ENCODE data around the gene AKT3. TPM values are rescaled to one million over a fixed set of nuclear protein-coding genes. Genes with fewer than 3 reads are reported as not detected.

AKT3 gene
- total and polyA plus RNA-seq, 2 experiments from 2014 or later: 3.5 to 13.0 TPM

- Histone ChIP-seq H3K9me2 (replicated peaks; ENCODE audit: insufficient read depth) (no peaks in the 10 kb centered on the region), H3K27ac (no peak overlapping the region), H4K20me1 (ENCODE audit: insufficient read depth, poor library complexity, severe bottlenecking) (no peaks in the 10 kb centered on the region), H3K4me1 (ENCODE audit: insufficient read depth) (no peaks in the 10 kb centered on the region), H3K36me3 (replicated peaks; ENCODE audit: insufficient read depth, low read depth) (no peaks in the 10 kb centered on the region), H3K4me3 (no peak overlapping the region), H3K27me3 (no peaks in the 10 kb centered on the region), H3K4me2 (no peak overlapping the region), H3K9me3 (ENCODE audit: low read depth) (no peaks in the 10 kb centered on the region), H2AFZ (no peak overlapping the region), H3K79me2 (no peaks in the 10 kb centered on the region)
- no peak for DNase-seq (ENCODE audit: low spot score)
- 100% methylated on average over 2 of the region's 2 CpGs for WGBS (ENCODE audit: low lambda C conversion rate, missing lambda C conversion rate)
- TF ChIP-seq EZH2 (IDR thresholded peaks at IDR 0.05; ENCODE audit: borderline replicate concordance) (no peak), CTCF (IDR thresholded peaks at IDR 0.05; ENCODE audit: poor library complexity) (no peak), EZH2phosphoT487 (IDR thresholded peaks at IDR 0.05; ENCODE audit: low read depth, severe bottlenecking, unreplicated experiment) (no peak)
Measured at GRCh38 chr1:243623841-243624240, 226.2 kb downstream of the AKT3 start.

- TF ChIP-seq CTCF (IDR thresholded peaks at IDR 0.05; ENCODE audit: poor library complexity): no peak
- TF ChIP-seq EZH2 (IDR thresholded peaks at IDR 0.05; ENCODE audit: borderline replicate concordance): no peak
- no peak for TF ChIP-seq EZH2phosphoT487 (IDR thresholded peaks at IDR 0.05; ENCODE audit: low read depth, severe bottlenecking, unreplicated experiment)
- H3K79me2 ChIP-seq: no peaks in the 10 kb centered on the region
- WGBS (ENCODE audit: low lambda C conversion rate, missing lambda C conversion rate): 80% methylated on average over 2 of the region's 2 CpGs
- H3K9me3 ChIP-seq (ENCODE audit: low read depth): no peaks in the 10 kb centered on the region
- no peaks in the 10 kb centered on the region for H4K20me1 ChIP-seq (ENCODE audit: insufficient read depth, poor library complexity, severe bottlenecking)
- no peaks in the 10 kb centered on the region for H3K27me3 ChIP-seq
- no peak overlapping the region for H3K4me2 ChIP-seq
- H3K9me2 ChIP-seq (replicated peaks; ENCODE audit: insufficient read depth): no peaks in the 10 kb centered on the region
- H2AFZ ChIP-seq: no peak overlapping the region
- no peak overlapping the region for H3K27ac ChIP-seq
- no peak overlapping the region for H3K4me3 ChIP-seq
- DNase-seq (ENCODE audit: low spot score): no peak
- H3K36me3 ChIP-seq (replicated peaks; ENCODE audit: insufficient read depth, low read depth): no peaks in the 10 kb centered on the region
- no peaks in the 10 kb centered on the region for H3K4me1 ChIP-seq (ENCODE audit: insufficient read depth)
Measured at GRCh38 chr1:243621973-243622372, 228.1 kb downstream of the AKT3 start.

- H3K27me3 ChIP-seq: no peaks in the 10 kb centered on the region
- H3K4me2 ChIP-seq: no peak overlapping the region
- H3K4me1 ChIP-seq (ENCODE audit: insufficient read depth): no peaks in the 10 kb centered on the region
- no peaks in the 10 kb centered on the region for H4K20me1 ChIP-seq (ENCODE audit: insufficient read depth, poor library complexity, severe bottlenecking)
- no peaks in the 10 kb centered on the region for H3K9me2 ChIP-seq (replicated peaks; ENCODE audit: insufficient read depth)
- no peaks in the 10 kb centered on the region for H3K36me3 ChIP-seq (replicated peaks; ENCODE audit: insufficient read depth, low read depth)
- no peak overlapping the region for H3K4me3 ChIP-seq
- TF ChIP-seq EZH2phosphoT487 (IDR thresholded peaks at IDR 0.05; ENCODE audit: low read depth, severe bottlenecking, unreplicated experiment): no peak
- no peak for TF ChIP-seq CTCF (IDR thresholded peaks at IDR 0.05; ENCODE audit: poor library complexity)
- no peak for TF ChIP-seq EZH2 (IDR thresholded peaks at IDR 0.05; ENCODE audit: borderline replicate concordance)
- no peak overlapping the region for H2AFZ ChIP-seq
- no CpG with 5 or more reads among the region's 3 CpGs for WGBS (ENCODE audit: low lambda C conversion rate, missing lambda C conversion rate)
- no peak overlapping the region for H3K27ac ChIP-seq
- H3K9me3 ChIP-seq (ENCODE audit: low read depth): no peaks in the 10 kb centered on the region
- no peak for DNase-seq (ENCODE audit: low spot score)
- no peaks in the 10 kb centered on the region for H3K79me2 ChIP-seq
Measured at GRCh38 chr1:243620096-243620495, 229.9 kb downstream of the AKT3 start.

- TF ChIP-seq EZH2 (IDR thresholded peaks at IDR 0.05; ENCODE audit: borderline replicate concordance): no peak
- TF ChIP-seq EZH2phosphoT487 (IDR thresholded peaks at IDR 0.05; ENCODE audit: low read depth, severe bottlenecking, unreplicated experiment): no peak
- TF ChIP-seq CTCF (IDR thresholded peaks at IDR 0.05; ENCODE audit: poor library complexity): no peak
- Histone ChIP-seq H2AFZ (no peak overlapping the region), H3K27ac (no peak overlapping the region), H3K9me3 (ENCODE audit: low read depth) (no peaks in the 10 kb centered on the region), H3K79me2 (no peaks in the 10 kb centered on the region), H3K36me3 (replicated peaks; ENCODE audit: insufficient read depth, low read depth) (no peaks in the 10 kb centered on the region), H3K4me3 (no peak overlapping the region), H3K4me2 (no peak overlapping the region), H3K9me2 (replicated peaks; ENCODE audit: insufficient read depth) (no peaks in the 10 kb centered on the region), H3K27me3 (no peaks in the 10 kb centered on the region), H3K4me1 (ENCODE audit: insufficient read depth) (no peaks in the 10 kb centered on the region), H4K20me1 (ENCODE audit: insufficient read depth, poor library complexity, severe bottlenecking) (no peaks in the 10 kb centered on the region)
- DNase-seq (ENCODE audit: low spot score): no peak
- WGBS (ENCODE audit: low lambda C conversion rate, missing lambda C conversion rate): 94% methylated on average over 2 of the region's 2 CpGs
Measured at GRCh38 chr1:243609698-243610097, 240.3 kb downstream of the AKT3 start.
